Stomach (tissue), 9 donors: Measurements from ENCODE around the gene DOCK9. TPM values are rescaled to one million over a fixed set of nuclear protein-coding genes. Genes with fewer than 3 reads are reported as not detected.
A peak's percentile ranks its signal among the peaks of the same experiment; 100 is the strongest.
"Not testable (repeated sequence)": the region's sequence is repeated elsewhere in the genome, so short reads cannot be mapped to it uniquely, and the experiment has no call there.

Experiments used
- DNase-seq, 2 donors: peaks; one replicate each; pipeline versions ENCODE4 v3.0.0 to v3.0.0-alpha.2; 2013 to 2019
- H3K27ac ChIP-seq, 5 donors: fragments of 200-600 bp in 4 of 5; sonication (generic) in 4 of 5; one replicate each; pipeline ENCODE4 v1.5.1; 2013 to 2019; ENCODE audit warnings: mild to moderate bottlenecking in 1 of 5, moderate library complexity in 1 of 5
- H3K27me3 ChIP-seq, 3 donors: fragments of 200-600 bp; sonication (generic); one replicate each; pipeline ENCODE4 v1.5.1; 2017 to 2019; ENCODE audit warnings: mixed run types in 1 of 3
- H3K36me3 ChIP-seq, 4 donors: fragments of 200-600 bp; sonication (generic); 1 replicate in 3 of 4; 2 replicates in 1 of 4; pipeline ENCODE4 v1.5.1; 2016 to 2019
- H3K4me1 ChIP-seq, 4 donors: fragments of 200-600 bp; sonication (generic); one replicate each; pipeline ENCODE4 v1.5.1; 2016 to 2019
- H3K4me3 ChIP-seq, 4 donors: fragments of 200-600 bp; sonication (generic) in 3 of 4; one replicate each; pipeline ENCODE4 v1.5.1; 2016 to 2019; ENCODE audit warnings: mild to moderate bottlenecking in 1 of 4
- H3K9me3 ChIP-seq, 4 donors: fragments of 200-600 bp; sonication (generic); one replicate each; pipeline ENCODE4 v1.5.1; 2016 to 2019
- EP300 ChIP-seq: sonication (generic); formaldehyde crosslinking; IDR thresholded peaks from one replicate; pipeline ENCODE4 v1.6.1; 2017; ENCODE audit warnings: antibody characterized with exemption
- POLR2A ChIP-seq, 4 donors: fragments of 450-650 bp; IDR thresholded peaks; one replicate each; pipeline ENCODE4 v1.6.1; 2016; ENCODE audit warnings: antibody characterized with exemption in 4 of 4, control low read depth in 2 of 4, mild to moderate bottlenecking in 1 of 4, moderate library complexity in 1 of 4
- POLR2AphosphoS5 ChIP-seq, 3 donors: sonication (generic); formaldehyde crosslinking; IDR thresholded peaks; one replicate each; pipeline ENCODE4 v1.6.1; 2016; ENCODE audit warnings: antibody characterized with exemption in 3 of 3
- WGBS, 5 donors: extraction: QIAGEN DNeasy Blood & Tissue Kit in 3 of 5; methylation state at CpG; one replicate each; pipeline versions ENCODE4 v1.1.5 to v1.1.7; 2013 to 2018; 5-methylcytosine and 5-hydroxymethylcytosine counted together
- intact Hi-C: fragments of 100-400 bp; cut with DNase I; formaldehyde crosslinking; loops from one replicate; pipeline ENCODE4 v1.15.1; 2023; ENCODE audit warnings: low total_unique reads
- polyA plus RNA-seq, 3 donors: library from polyadenylated mRNA; stranded (reverse); fragments of 200-250 nt; gene quantifications; one replicate each; pipeline ENCODE4 v1.2.3, GENCODE V29; 2013
- total RNA-seq, 5 donors: library from RNA; depleted of rRNA; stranded (reverse); fragments of >200 nt; gene quantifications; one replicate each; pipeline versions ENCODE4 v1.1.0 to v1.2.3, GENCODE V29; 2014 to 2016
- TF ChIP-seq, protein P1 (sequence below), 7 experiments: fragments of 450-650 bp in 4 of 7; fragments of 200-600 bp in 3 of 7; sonication (generic) in 3 of 7; IDR thresholded peaks; one replicate each; pipeline ENCODE4 v1.5.1; 2016 to 2019; ENCODE audit warnings: antibody characterized with exemption in 7 of 7, control low read depth in 2 of 7, mild to moderate bottlenecking in 1 of 7
- donor health status: healthy with polysubstance abuse.
- donor health status: Bipolar disorder and iron deficiency.
- donor health status: healthy.

Gene DOCK9
- total and polyA plus RNA-seq, 8 donors: 8.7 to 97.9 (median 49.2) TPM

DNA sequence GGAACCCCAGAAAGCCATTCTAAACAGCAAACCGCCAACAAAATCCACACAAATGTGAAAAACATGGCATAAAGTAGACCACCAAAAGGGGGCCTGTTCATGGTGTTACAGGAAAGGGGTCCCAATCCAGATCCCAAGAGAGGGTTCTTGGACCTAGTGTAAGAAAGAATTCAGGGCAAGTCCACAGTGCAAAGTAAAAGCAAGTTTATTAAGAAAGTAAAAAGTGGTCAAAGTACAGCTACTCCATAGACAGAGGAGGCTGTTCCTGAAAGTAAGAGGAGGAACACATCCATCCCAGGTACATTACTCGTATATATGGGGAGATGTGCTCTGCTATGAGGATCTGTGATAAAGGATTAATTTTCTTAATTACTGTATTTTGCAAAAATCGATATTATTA lies 157.6 kb downstream of the DOCK9 start:
- Histone ChIP-seq H3K36me3 (peaks cover 0 to 48% (median 40%) of the 10 kb centered on the region in 4 donors), H3K4me3 (no peak overlapping the region), H3K27me3 (no peaks in the 10 kb centered on the region), H3K27ac (no peak overlapping the region), H3K4me1 (peaks cover 4 to 26% (median 13%) of the 10 kb centered on the region in 4 donors), H3K9me3 (no peaks in the 10 kb centered on the region)
- WGBS, 5 donors: 89 to 97% (median 94%) methylated on average over 3 of the region's 3 CpGs
- DNase-seq: no peak
- no peak for TF ChIP-seq POLR2AphosphoS5 (IDR thresholded peaks at IDR 0.05)
- TF ChIP-seq EP300: no peak
- no peak for TF ChIP-seq POLR2A (IDR thresholded peaks at IDR 0.05)
- intact Hi-C loops: no loop called here

DNA sequence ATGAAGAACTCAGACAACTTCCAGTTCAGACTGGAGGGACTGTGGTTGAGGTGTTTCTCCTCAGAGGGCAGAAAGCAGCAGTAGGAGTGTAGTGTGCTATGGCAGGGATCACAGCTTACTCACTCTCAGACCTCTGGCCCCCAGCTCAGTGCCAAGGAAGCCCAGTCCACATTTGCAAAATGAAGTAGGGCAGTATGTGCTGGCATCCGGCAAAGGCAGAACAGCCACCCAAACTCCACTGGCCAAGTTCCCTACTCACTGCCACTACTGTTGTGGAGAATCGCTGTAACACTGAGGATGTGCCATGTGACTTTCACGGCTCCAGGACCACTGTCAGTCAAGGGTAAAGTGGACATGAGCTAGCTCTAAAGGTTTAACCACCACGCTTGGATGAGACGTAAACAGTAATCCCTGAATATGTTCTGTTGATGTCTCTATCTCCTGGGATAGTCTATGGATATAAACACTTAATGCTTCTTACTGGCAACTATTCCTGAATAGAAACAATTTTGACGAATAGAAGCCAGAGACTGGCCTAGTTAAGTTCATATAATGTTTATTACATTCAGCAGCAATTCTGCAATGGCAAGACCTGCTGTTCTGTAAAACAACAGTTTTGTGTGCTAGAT lies 158.4 kb downstream of the DOCK9 start:
- Histone ChIP-seq H3K27ac (no peak overlapping the region), H3K4me3 (no peak overlapping the region), H3K36me3 (peaks cover 0 to 42% (median 37%) of the 10 kb centered on the region in 4 donors), H3K9me3 (no peaks in the 10 kb centered on the region), H3K4me1 (peaks cover 4 to 26% (median 13%) of the 10 kb centered on the region in 4 donors), H3K27me3 (no peaks in the 10 kb centered on the region)
- no peak for DNase-seq
- intact Hi-C loops: no loop called here
- TF ChIP-seq POLR2A (IDR thresholded peaks at IDR 0.05) (no peak), EP300 (no peak), POLR2AphosphoS5 (IDR thresholded peaks at IDR 0.05) (no peak)
- TF ChIP-seq, protein P1, sequence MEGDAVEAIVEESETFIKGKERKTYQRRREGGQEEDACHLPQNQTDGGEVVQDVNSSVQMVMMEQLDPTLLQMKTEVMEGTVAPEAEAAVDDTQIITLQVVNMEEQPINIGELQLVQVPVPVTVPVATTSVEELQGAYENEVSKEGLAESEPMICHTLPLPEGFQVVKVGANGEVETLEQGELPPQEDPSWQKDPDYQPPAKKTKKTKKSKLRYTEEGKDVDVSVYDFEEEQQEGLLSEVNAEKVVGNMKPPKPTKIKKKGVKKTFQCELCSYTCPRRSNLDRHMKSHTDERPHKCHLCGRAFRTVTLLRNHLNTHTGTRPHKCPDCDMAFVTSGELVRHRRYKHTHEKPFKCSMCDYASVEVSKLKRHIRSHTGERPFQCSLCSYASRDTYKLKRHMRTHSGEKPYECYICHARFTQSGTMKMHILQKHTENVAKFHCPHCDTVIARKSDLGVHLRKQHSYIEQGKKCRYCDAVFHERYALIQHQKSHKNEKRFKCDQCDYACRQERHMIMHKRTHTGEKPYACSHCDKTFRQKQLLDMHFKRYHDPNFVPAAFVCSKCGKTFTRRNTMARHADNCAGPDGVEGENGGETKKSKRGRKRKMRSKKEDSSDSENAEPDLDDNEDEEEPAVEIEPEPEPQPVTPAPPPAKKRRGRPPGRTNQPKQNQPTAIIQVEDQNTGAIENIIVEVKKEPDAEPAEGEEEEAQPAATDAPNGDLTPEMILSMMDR (IDR thresholded peaks at IDR 0.05): no peak
- 84 to 87% (median 85%) methylated on average over 6 of the region's 6 CpGs for WGBS, 5 donors

DNA sequence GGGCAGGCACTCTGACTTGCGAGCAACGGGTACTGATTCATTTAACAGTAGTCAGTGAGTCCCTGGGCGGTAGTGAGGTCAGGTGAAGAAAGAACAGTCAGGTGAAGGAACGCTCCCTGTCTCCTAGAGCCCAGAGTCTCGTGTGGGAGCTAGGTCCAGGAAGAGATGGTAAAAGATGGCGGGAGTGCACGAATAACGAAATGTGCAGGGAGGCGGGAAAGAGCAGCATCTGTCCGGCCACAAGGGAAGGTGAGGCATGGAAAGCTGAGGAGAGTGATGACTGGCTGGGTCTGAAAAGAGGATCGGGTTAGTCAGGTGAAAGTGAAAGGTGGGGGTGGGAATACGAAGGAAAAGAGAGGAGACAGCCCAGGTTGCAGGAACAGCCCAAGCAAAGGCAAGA lies 161.5 kb downstream of the DOCK9 start:
- DNase-seq: no peak
- H3K27me3 ChIP-seq: no peaks in the 10 kb centered on the region
- no peak overlapping the region for H3K4me3 ChIP-seq
- H3K36me3 ChIP-seq: peaks cover 0 to 26% (median 19%) of the 10 kb centered on the region in 4 donors
- no peaks in the 10 kb centered on the region for H3K9me3 ChIP-seq
- WGBS, 5 donors: 93 to 98% (median 95%) methylated on average over 12 of the region's 12 CpGs
- intact Hi-C loops: no loop called here
- TF ChIP-seq, protein P1 (IDR thresholded peaks at IDR 0.05): no peak
- TF ChIP-seq POLR2A (IDR thresholded peaks at IDR 0.05) (no peak), POLR2AphosphoS5 (IDR thresholded peaks at IDR 0.05) (no peak), EP300 (no peak)
- H3K4me1 ChIP-seq: peaks cover under 1 to 6% (median 1%) of the 10 kb centered on the region in 4 donors
- no peak overlapping the region for H3K27ac ChIP-seq

DNA sequence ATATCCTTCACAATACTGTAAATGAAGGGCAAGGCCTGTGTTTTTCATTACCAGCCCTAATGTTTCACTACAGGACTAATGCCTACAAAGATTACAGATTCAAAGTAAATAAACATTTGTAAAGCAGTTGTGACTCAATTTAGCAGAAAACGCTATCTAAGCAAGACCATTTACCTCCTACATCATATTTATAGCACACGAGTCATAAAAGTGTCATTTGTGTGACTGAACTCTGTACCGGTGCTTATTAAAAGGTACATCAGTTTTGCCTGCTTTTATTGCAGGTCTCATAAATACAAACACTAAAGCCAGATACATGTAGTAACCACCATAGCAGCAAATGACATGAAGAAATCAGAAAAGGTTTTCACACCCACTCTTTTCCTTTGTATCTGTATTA lies 163.9 kb downstream of the DOCK9 start:
- intact Hi-C loops: no loop called here
- Histone ChIP-seq H3K9me3 (no peaks in the 10 kb centered on the region), H3K4me1 (no peaks in the 10 kb centered on the region), H3K27ac (no peak overlapping the region), H3K36me3 (peaks cover 0 to 33% (median 25%) of the 10 kb centered on the region in 4 donors), H3K27me3 (no peaks in the 10 kb centered on the region), H3K4me3 (no peak overlapping the region)
- no peak for TF ChIP-seq POLR2A (IDR thresholded peaks at IDR 0.05)
- no peak for TF ChIP-seq EP300
- no peak for TF ChIP-seq POLR2AphosphoS5 (IDR thresholded peaks at IDR 0.05)
- TF ChIP-seq, protein P1 (IDR thresholded peaks at IDR 0.05): no peak
- 69 to 80% (median 72%) methylated on average over 3 of the region's 3 CpGs for WGBS, 5 donors
- DNase-seq: peak in 1 of 2 donors; percentile 49

DNA sequence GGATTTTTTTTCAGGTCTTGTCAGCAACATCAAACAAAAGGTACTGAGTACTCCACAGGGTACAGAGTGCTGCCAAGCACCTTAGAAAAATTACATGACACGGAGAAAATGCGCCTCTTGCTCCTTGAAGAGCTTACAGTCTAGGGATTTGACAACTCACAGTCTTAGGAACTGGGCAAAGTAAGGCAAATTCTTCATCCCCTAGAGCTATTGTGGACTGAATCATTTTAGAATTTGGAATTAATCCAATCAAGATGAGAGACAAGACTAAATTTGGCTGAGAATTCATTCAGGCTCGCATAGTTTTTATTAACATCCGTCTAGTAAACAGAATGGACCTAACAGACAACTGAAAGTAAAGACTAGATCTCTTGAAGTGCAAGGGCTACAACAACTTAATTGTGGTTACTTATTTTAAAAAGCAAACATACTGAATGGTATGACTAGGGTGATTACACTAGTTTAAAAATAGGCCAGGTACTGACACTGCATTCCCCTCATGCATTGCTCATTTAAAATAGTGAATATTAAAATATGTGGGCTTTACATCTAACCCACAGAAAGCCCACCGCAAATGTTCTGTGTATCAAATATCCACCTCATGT lies 165.6 kb downstream of the DOCK9 start:
- H3K27me3 ChIP-seq, DNase-seq, H3K4me1 ChIP-seq, H3K4me3 ChIP-seq, H3K27ac ChIP-seq, H3K9me3 ChIP-seq, intact Hi-C loops: not testable (repeated sequence)
- H3K36me3 ChIP-seq: peaks cover 0 to 45% (median 28%) of the 10 kb centered on the region in 4 donors
- WGBS, 5 donors: 54 to 73% (median 63%) methylated on average over 1 to 3 of the region's 5 CpGs; no CpG with 5 or more reads in 1 of the 5 donors
